Measurements from ENCODE around the gene TUBA4A.

TUBA4A gene

DNA sequence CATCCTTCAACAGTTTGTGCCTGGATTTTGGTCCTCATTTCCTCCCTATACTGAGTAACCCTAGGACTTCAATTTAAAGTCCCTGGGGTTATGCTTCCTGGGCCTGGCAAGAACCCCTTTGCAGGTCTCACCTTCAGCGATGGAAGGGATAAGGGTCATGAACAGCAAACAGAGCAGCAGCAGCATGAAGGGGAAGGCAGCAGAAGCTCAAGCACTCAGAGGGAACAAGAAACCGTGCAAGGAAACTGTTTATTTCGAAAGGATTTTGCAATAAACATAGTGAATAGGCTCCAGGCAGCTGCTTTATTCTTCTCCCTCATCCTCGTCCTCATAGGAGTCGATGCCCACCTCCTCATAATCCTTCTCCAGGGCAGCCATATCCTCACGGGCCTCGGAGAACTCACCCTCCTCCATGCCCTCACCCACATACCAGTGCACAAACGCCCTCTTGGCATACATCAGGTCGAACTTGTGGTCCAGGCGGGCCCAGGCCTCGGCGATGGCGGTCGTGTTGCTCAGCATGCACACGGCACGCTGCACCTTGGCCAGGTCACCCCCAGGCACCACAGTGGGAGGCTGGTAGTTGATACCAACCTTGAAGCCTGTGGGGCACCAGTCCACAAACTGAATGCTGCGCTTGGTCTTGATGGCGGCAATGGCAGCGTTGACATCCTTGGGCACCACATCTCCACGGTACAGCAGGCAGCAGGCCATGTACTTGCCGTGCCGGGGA is 3.5 kb downstream of the TUBA4A start:
- Mint-ChIP-seq H3K27me3 (no peaks in the 10 kb centered on the region), H3K4me3 (peak overlapping the region; percentile 92), H3K4me1 (peaks cover 74% of the 10 kb centered on the region), H3K36me3 (peaks cover 70% of the 10 kb centered on the region), H3K27ac (peak overlapping the region; percentile 95), H3K9me3 (no peaks in the 10 kb centered on the region)
- DNase-seq: no peak
- CTCF ChIA-PET: interaction anchor here (1.2 to 3.9 kb wide), 7 partner anchors 11 to 91 kb away, joined by 3 to 32 read pairs (median 5); partner anchors contain the start of genes ABCB6 and DNAJB2

DNA sequence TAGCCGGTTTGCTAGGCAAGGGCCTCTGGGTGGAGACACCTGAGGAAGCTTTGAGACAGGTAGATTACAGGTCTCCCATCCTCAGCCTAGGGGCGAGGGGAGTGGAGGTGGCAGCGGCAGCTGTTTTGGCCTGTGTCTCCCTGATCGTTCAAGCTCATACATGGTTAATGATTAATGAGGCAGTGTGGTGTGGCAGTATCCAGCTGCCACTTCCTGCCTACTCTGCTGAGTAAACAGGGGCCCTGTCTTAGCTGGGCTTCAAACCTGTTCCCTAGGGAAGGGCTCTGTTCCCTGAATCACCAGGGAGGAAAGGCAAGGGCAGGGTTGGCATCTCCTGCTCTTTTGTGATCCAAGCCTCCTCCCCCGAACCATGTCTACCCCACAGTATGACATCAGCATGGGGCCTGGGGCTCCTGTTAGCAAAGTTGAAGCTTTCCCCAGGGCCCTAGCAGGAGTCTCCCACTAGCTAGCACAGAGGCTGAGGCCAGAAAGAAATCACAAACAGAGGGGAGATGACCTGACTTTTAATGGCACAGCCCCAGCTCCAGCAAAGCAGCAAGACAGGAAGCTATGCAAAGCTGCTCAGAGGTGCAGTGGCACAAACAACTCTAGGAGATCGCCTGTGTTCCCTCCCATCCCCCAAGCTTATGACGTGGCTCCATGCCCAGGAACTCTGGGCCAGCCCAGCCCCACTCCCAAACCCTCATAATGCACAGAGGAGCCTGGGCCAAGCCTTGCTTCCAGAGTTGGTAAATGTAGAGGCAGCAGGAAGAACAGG is 4.3 kb downstream of the TUBA4A start:
- no peaks in the 10 kb centered on the region for H3K9me3 Mint-ChIP-seq
- no peaks in the 10 kb centered on the region for H3K27me3 Mint-ChIP-seq
- H3K36me3 Mint-ChIP-seq: peaks cover 70% of the 10 kb centered on the region
- peak overlapping the region; percentile 95 for H3K27ac Mint-ChIP-seq
- H3K4me1 Mint-ChIP-seq: peaks cover 78% of the 10 kb centered on the region
- H3K4me3 Mint-ChIP-seq: peak overlapping the region; percentile 92
- peak; percentile 66 for DNase-seq
- CTCF ChIA-PET: interaction anchor here (0.8 to 3.9 kb wide), 12 partner anchors 10 to 90 kb away, joined by 3 to 32 read pairs (median 5); partner anchors contain the start of genes ABCB6 and DNAJB2

DNA sequence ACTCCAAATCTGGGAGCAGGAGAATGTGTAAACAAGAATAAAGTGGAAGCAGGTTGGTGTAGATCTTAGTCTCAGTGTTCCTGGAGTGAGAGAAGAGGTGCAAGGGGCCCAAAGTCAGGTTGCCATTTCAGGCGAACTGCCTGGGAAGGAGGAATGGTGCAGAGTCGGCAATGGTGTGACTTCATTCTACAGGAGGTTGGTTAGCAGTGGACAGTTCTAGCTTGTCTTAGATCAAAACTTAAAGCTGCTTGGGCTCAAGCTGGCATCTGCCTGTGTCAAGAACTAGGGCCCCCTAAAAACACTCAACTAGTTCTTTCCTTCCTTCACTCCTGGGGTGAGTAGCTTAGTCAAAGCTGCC is 4.9 kb downstream of the TUBA4A start:
- Mint-ChIP-seq H3K9me3 (no peaks in the 10 kb centered on the region), H3K27ac (peak overlapping the region; percentile 95), H3K36me3 (peaks cover 70% of the 10 kb centered on the region), H3K27me3 (no peaks in the 10 kb centered on the region), H3K4me1 (peaks cover 83% of the 10 kb centered on the region), H3K4me3 (peak overlapping the region; percentile 92)
- DNase-seq: no peak
- CTCF ChIA-PET: interaction anchor here (0.8 to 3.9 kb wide), 11 partner anchors 9 to 89 kb away, joined by 3 to 32 read pairs (median 5); partner anchors contain the start of genes ABCB6 and DNAJB2

DNA sequence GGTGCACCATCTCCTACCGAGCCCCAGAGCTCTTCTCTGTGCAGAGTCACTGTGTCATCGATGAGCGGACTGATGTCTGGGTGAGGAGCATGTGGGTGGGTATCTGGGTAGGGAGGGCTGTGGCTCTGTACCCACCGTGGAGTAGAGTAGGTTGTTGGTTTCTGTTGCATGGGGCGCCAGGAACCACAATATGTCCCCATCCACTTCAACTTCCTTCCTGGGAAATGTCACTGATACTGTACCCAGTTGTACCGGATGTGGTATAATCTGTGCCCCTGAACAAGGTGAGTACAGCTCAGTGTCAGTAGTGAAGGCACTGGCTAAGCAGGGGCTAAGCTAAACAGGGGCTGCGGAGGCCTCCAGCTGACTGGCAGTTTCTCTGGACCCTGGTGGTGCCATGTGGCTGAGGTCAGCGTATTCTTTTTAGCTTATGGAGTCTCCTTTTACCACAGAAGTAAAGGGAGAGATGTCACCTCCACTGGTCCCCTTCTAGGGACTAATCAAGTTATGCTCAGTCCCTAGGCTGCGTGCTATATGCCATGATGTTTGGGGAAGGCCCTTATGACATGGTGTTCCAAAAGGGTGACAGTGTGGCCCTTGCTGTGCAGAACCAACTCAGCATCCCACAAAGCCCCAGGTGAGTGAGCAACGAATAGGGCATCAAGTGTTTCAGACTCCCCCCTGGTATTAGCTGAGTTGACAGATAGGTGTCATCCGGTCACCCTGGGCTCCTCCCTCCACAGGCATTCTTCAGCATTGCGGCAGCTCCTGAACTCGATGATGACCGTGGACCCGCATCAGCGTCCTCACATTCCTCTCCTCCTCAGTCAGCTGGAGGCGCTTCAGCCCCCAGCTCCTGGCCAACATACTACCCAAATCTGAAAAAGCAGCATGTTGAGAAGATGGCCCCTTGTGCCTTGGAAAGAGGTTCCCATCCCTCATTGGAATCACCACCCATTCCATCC is 5.8 kb downstream of the TUBA4A start:
- peak; percentile 73 for DNase-seq
- Mint-ChIP-seq H3K4me3 (peak overlapping the region; percentile 92), H3K4me1 (peaks cover 90% of the 10 kb centered on the region), H3K9me3 (no peaks in the 10 kb centered on the region), H3K27ac (peak overlapping the region; percentile 95), H3K36me3 (peaks cover 68% of the 10 kb centered on the region), H3K27me3 (no peaks in the 10 kb centered on the region)
- CTCF ChIA-PET: interaction anchor here (1.0 to 3.9 kb wide), 8 partner anchors 9 to 76 kb away, joined by 3 to 32 read pairs (median 5); partner anchors contain the start of genes DNAJB2 and ZFAND2B

DNA sequence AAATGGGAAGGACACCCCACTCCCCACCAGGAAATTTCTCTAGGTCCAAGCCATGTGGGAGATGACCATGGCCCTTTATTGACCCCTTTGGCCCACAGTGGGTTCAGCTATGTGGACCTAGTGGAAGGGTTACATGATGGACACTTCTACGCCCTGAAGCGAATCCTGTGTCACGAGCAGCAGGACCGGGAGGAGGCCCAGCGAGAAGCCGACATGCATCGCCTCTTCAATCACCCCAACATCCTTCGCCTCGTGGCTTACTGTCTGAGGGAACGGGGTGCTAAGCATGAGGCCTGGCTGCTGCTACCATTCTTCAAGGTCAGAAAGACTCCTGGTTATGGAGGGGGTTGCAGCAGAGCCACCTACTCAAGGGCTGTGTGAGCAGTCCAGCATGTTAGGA is 7.2 kb downstream of the TUBA4A start:
- Mint-ChIP-seq H3K27me3 (no peaks in the 10 kb centered on the region), H3K36me3 (peaks cover 56% of the 10 kb centered on the region), H3K4me1 (peaks cover 86% of the 10 kb centered on the region), H3K4me3 (peak overlapping the region; percentile 92), H3K9me3 (no peaks in the 10 kb centered on the region), H3K27ac (peak overlapping the region; percentile 95)
- CTCF ChIA-PET: interaction anchor here (1.8 to 3.9 kb wide), 3 partner anchors 40 to 75 kb away, joined by 4 to 29 read pairs (median 6); partner anchors contain the start of gene ZFAND2B
- DNase-seq: no peak

DNA sequence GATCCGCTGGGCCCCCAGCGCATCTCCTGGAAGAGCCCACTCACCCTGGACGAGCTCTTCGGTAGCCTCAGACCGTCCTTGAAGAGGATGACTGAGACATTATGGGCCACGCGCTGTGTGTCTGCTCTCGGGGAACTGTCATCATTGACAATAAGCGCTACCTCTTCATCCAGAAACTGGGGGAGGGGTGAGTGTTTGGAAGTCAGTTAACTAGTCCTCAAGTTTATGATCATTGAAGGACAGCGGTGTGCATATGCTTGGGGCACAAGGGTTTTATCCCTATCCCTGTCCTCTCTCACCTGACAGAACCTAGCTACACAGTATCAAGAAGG is 7.9 kb downstream of the TUBA4A start:
- H3K9me3 Mint-ChIP-seq: no peaks in the 10 kb centered on the region
- peak overlapping the region; percentile 95 for H3K27ac Mint-ChIP-seq
- peak overlapping the region; percentile 92 for H3K4me3 Mint-ChIP-seq
- CTCF ChIA-PET: interaction anchor here (1.8 to 2.8 kb wide), 3 partner anchors 40 to 74 kb away, joined by 4 to 20 read pairs (median 6); partner anchors contain the start of gene ZFAND2B
- DNase-seq: no peak
- no peaks in the 10 kb centered on the region for H3K27me3 Mint-ChIP-seq
- peaks cover 49% of the 10 kb centered on the region for H3K36me3 Mint-ChIP-seq
- peaks cover 79% of the 10 kb centered on the region for H3K4me1 Mint-ChIP-seq

DNA sequence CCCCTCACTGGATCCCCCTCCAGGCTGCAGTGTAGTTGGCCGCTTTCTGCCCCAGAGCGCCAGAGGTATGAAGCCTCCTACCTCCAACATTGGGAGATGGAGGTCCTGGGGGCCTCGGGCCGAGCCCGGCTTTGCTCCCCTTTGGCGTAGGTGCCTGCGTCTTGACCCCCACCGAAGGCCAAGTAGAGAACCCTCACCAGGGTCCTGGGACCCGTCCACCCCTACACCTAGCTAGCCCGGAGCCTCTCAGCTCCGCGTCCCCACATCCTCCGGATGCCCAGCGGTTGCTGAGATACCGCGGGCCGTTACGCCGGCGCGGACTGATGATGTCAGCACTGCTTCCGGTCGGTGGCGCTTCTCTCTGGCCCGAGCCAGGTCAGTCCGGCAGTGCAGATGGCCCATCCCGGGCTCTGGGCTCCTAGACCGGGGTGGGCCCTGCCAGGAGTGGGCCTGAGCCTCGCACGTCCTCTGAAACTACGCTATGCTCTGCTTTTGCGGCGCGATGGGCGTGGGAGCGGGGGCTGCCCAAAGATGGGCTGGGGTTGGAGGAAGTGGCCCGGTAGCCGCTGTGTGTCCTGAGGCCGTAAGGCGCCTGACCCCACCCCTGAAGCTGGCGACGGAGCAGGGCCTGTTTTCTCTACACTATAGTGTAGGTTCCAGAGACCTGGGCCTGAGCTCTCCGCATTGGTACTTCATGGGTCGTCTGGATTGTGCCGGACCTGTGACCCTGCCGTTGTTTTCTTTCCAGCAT is 8.4 kb downstream of the TUBA4A start, which contains the start of the genes GLB1L and STK16:
Gene GLB1L (minus strand): TSS at position 297 of the 751 bp plus-strand sequence. CDS start 1,871 bp downstream, outside the sequence.
Gene STK16 (plus strand): TSS at position 332 of the 751 bp plus-strand sequence. CDS start 521 bp downstream, outside the sequence.
- peaks cover 43% of the 10 kb centered on the region for H3K36me3 Mint-ChIP-seq
- peaks cover 74% of the 10 kb centered on the region for H3K4me1 Mint-ChIP-seq
- CTCF ChIA-PET: interaction anchor here (0.5 to 2.8 kb wide), 8 partner anchors 9 to 74 kb away, joined by 3 to 20 read pairs (median 4); partner anchors contain the start of genes TUBA4A and ZFAND2B

DNA sequence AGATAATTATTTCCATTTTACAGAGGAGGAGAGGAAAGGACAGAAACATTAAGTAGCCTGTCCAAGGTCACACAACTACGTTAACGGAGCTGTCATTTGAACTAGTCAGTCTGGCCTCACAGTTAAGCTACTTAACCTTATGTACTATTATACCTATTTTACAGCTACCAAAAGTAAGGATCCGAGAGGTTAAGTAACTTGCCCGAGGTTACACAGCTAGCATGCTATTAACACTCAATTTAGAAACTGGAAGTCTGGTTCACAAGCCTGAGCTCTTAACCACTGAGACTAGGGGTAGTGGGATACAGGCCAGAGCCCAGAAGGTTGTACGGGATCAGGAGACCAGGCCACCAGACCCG is 8.9 kb downstream of the TUBA4A start:
- H3K27me3 Mint-ChIP-seq: no peaks in the 10 kb centered on the region

More for the DNA sequence above, 8.4 kb downstream of the TUBA4A start, which contains the start of the genes GLB1L and STK16:
- Mint-ChIP-seq H3K4me3 (peak within 1 kb of the TSS; percentile 92), H3K27ac (peak within 1 kb of the TSS; percentile 95), H3K9me3 (no peaks in the 10 kb centered on the region), H3K27me3 (no peaks in the 10 kb centered on the region)
- peak; percentile 92 for DNase-seq

DNA sequence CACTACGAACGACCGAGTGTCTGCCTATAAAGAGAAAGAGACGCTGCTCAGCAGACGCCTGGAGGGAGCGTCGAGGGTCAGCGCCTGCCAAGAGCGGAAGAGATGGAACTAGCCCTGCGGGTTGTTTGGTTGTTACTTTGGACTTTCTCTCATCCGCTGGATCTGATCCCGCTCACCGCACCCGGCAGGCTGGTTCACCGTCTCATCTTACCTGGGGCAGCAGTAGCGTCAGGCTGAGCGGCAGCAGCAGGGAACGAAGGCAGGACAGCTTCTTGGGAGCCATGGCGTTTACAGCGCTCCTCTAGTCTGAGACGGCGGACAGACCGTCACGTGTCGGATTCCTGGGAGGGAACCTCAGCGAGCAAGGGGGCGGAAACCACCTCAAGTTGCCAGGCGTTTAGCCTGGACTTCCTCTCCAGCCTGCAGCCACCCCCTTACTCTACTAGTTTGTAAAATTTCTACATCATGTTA is 10.4 kb downstream of the TUBA4A start:
- no peak for DNase-seq
- CTCF ChIA-PET: interaction anchor here (2.8 kb wide), 1 partner anchor 52 kb away, joined by 20 read pairs; no protein-coding TSS in a partner anchor
- Mint-ChIP-seq H3K27ac (peak overlapping the region; percentile 68), H3K4me3 (peak overlapping the region; percentile 43), H3K4me1 (peaks cover 54% of the 10 kb centered on the region), H3K36me3 (peaks cover 28% of the 10 kb centered on the region), H3K27me3 (no peaks in the 10 kb centered on the region), H3K9me3 (no peaks in the 10 kb centered on the region)

More for the DNA sequence above, 8.9 kb downstream of the TUBA4A start:
- Mint-ChIP-seq H3K27ac (peak overlapping the region; percentile 95), H3K4me3 (peak overlapping the region; percentile 92), H3K9me3 (no peaks in the 10 kb centered on the region), H3K4me1 (peaks cover 68% of the 10 kb centered on the region), H3K36me3 (peaks cover 38% of the 10 kb centered on the region)
- no peak for DNase-seq
- CTCF ChIA-PET: interaction anchor here (1.0 to 2.8 kb wide), 7 partner anchors 9 to 73 kb away, joined by 3 to 20 read pairs (median 4); partner anchors contain the start of genes TUBA4A and ZFAND2B

DNA sequence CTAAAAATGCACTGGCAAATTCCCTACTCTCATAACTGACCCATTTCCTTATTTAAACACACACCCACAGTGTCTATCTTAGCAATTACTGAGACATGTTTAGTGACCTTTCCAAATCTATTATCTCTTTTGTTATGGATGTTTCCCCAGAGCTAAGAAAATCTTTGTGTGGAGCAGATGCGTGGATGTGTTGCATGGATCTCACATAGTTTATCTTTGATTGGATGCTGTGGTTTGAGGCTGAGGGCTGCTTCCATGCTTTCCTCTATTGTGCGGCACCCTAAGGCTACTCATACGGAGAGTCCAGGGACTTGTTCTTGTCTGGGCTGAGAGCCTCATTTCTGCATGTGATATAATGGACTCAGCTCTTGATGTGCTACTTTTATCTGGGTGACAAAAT is 19.4 kb downstream of the TUBA4A start:
- CTCF ChIA-PET: no interaction called here
- H3K9me3 Mint-ChIP-seq: no peaks in the 10 kb centered on the region
- no peaks in the 10 kb centered on the region for H3K27me3 Mint-ChIP-seq
- no peak overlapping the region for H3K4me3 Mint-ChIP-seq
- no peak for DNase-seq
- H3K36me3 Mint-ChIP-seq: peaks cover 70% of the 10 kb centered on the region
- H3K4me1 Mint-ChIP-seq: peaks cover 36% of the 10 kb centered on the region
- H3K27ac Mint-ChIP-seq: no peak overlapping the region

DNA sequence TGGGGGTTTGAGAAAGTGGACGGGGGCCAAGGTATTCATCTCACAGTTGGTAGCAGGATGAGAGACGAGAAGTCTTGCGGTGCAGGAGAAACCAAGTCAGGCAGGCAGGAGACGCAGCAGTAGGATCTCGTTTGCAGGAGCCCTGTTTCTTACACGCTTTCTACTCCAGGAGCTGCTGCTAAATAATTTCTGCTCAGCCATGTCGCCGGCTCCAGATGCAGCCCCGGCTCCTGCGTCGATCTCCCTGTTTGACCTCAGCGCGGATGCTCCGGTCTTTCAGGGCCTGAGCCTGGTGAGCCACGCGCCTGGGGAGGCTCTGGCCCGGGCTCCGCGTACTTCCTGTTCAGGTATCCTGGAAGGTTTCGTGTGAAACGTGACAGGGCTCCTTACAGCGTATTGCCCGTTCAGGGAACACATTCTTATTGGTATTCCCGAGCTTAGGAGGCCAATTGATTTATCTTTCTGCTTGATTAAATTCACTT is 23.6 kb downstream of the TUBA4A start:
- CTCF ChIA-PET: interaction anchor here (0.8 to 2.0 kb wide), 5 partner anchors 15 to 71 kb away, joined by 4 to 12 read pairs (median 5); partner anchors contain the start of genes DNAJB2, GLB1L and STK16
- Mint-ChIP-seq H3K4me1 (peaks cover 57% of the 10 kb centered on the region), H3K27ac (peak overlapping the region; percentile 100), H3K9me3 (no peaks in the 10 kb centered on the region), H3K27me3 (no peaks in the 10 kb centered on the region), H3K36me3 (peaks cover 71% of the 10 kb centered on the region), H3K4me3 (peak overlapping the region; percentile 95)
- DNase-seq: peak; percentile 69
